NCI-H526 (cell line): Measurements from ENCODE around the gene TSPAN17.
"Not testable (repeated sequence)": the region's sequence is repeated elsewhere in the genome, so short reads cannot be mapped to it uniquely, and the experiment has no call there.

Experiments
- DNase-seq, 2 experiments: peaks; one replicate each; lab custom pipeline; 2025; lab: John Stamatoyannopoulos, UW

TSPAN17 gene

GRCh38 chr5:176680226-176680563 lies 32.9 kb downstream of the TSPAN17 start:
- DNase-seq, result no peak

- no peak for DNase-seq
Observed at GRCh38 chr5:176682016-176682531, 34.8 kb downstream of the TSPAN17 start.

- DNase-seq, result no peak
Observed at GRCh38 chr5:176685010-176685409, 37.7 kb downstream of the TSPAN17 start.

- no peak for DNase-seq
Observed at GRCh38 chr5:176687247-176687646, 40.0 kb downstream of the TSPAN17 start.

GRCh38 chr5:176687881-176688280 lies 40.6 kb downstream of the TSPAN17 start:
- no peak for DNase-seq

GRCh38 chr5:176690911-176691310 lies 43.6 kb downstream of the TSPAN17 start:
- DNase-seq, result no peak

- DNase-seq, result no peak
Observed at GRCh38 chr5:176691524-176691923, 44.2 kb downstream of the TSPAN17 start.

- DNase-seq, result no peak
Observed at GRCh38 chr5:176692326-176692725, 45.0 kb downstream of the TSPAN17 start.

GRCh38 chr5:176692839-176693476 lies 45.7 kb downstream of the TSPAN17 start:
- no peak for DNase-seq

- peak in 1 of 2 experiments; percentile 10 for DNase-seq
Observed at GRCh38 chr5:176693477-176693851, 46.2 kb downstream of the TSPAN17 start.

- DNase-seq, result no peak
Observed at GRCh38 chr5:176694146-176694545, 46.9 kb downstream of the TSPAN17 start.

- no peak for DNase-seq
Observed at GRCh38 chr5:176694631-176695030, 47.3 kb downstream of the TSPAN17 start.

GRCh38 chr5:176695073-176695472 lies 47.8 kb downstream of the TSPAN17 start:
- DNase-seq, result no peak

GRCh38 chr5:176697267-176697933 lies 50.1 kb downstream of the TSPAN17 start:
- no peak for DNase-seq

GRCh38 chr5:176697934-176698538 lies 50.8 kb downstream of the TSPAN17 start:
- no peak for DNase-seq

GRCh38 chr5:176699446-176699845 lies 52.2 kb downstream of the TSPAN17 start:
- not testable (repeated sequence) for DNase-seq

GRCh38 chr5:176700239-176700847 lies 53.1 kb downstream of the TSPAN17 start:
- peak; percentile 10 to 54 for DNase-seq

- no peak for DNase-seq
Observed at GRCh38 chr5:176702671-176703641, 55.7 kb downstream of the TSPAN17 start.

- DNase-seq, result no peak
Observed at GRCh38 chr5:176703857-176704256, 56.6 kb downstream of the TSPAN17 start.

GRCh38 chr5:176704355-176704754 lies 57.1 kb downstream of the TSPAN17 start:
- no peak for DNase-seq

- no peak for DNase-seq
Observed at GRCh38 chr5:176704817-176705216, 57.5 kb downstream of the TSPAN17 start.
